HG02623 (cell line): ENCODE data around the gene PPP1R12B.
"Not testable (repeated sequence)": the region's sequence is repeated elsewhere in the genome, so short reads cannot be mapped to it uniquely, and the experiment has no call there.

ENCODE experiments used
- ATAC-seq: cut with Tn5 transposase; IDR thresholded peaks from one replicate; pipeline ENCODE4 v1.9.1; 2021; ENCODE audit warnings: moderate library complexity; ENCODE audit not compliant: unreplicated experiment

The PPP1R12B gene

DNA sequence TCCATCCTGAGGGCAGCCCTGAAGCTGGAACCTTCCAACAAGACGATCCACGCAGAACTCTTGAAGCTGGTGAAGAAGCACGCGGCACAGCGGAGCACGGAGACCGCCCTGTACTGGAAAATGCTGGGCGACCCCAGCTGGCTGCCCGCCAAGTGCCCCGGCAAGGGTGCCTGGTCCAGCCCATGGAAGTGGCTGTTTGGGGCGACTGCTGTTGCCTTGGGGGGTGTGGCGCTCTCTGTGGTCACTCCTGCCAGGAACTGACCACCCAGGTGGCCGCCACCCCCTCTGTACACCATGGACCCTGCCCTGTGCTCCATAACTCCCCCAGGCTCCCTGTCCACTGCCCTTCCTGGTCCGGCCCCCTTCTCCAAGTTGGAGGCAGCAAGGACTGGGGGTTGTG is 90.8 kb downstream of the PPP1R12B start:
- ATAC-seq: no peak

- not testable (repeated sequence) for ATAC-seq
Observed at GRCh38 chr1:202448140-202448539, 99.6 kb downstream of the PPP1R12B start.

DNA sequence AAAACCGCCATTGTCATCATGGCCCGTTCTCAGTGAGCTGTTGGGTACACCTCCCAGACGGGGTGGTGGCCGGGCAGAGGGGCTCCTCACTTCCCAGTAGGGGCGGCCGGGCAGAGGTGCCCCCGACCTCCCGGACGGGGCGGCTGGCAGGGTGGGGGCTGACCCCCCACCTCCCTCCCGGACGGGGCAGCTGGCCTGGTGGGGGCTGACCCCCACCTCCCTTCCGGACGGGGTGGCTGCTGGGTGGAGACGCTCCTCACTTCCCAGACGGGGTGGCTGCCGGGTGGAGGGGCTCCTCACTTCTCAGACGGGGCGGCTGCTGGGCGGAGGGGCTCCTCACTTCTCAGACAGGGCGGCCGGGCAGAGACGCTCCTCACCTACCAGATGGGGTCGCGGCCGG is 103.1 kb downstream of the PPP1R12B start:
- not testable (repeated sequence) for ATAC-seq

DNA sequence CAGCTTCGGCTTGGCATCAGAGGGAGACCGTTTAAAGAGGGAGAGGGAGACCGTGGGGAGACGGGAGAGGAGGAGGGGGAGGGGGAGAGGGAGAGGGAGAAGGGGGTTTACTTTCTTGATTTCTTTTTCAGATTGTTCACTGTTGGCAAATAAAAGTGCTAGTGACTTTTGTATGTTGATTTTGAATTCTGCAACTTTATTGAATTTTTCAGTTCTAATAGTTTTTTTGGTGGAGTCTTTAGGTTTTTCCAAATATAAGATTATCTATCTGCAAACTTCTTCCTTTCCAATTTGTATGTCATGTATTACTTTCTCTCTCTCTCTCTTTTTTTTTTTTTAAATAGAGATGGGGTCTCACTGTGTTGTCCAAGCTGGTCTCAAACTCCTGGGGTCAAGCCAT is 104.0 kb downstream of the PPP1R12B start:
- no peak for ATAC-seq

DNA sequence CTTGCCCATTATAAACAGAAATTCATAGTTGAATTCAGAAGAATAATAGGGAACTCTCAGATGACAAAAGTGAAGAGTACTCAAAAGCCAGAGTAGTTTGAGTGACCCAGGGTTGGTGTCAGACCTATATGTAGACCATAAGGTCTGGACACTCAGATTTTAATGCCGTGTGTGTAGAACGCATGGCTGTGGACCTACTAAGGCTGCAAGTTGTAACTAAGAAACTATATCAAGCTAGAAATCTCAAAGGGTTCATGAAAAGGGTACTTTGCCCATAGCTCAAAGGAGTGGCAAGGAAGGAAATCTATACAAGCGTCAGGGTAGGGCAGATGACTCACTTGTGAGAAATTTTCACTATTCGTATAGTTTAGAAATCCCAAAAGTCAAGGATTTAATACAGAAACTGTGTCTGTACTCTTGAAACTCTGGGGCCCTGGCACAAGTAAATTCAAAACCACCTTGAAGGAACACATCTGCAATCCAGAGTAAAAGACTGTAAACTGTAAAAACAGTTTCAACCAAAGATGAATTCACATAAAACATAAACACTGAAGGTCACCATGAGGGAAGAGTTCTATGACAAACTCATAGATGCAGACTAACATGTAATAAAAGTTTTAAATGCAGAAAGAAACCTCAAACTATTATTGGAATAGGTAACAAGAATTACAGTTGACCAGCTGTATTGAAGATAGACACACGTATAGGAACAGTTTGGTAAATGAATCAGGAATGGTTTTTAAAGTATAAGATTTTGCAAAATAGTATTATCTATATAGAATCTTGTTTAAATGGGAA is 108.1 kb downstream of the PPP1R12B start:
- not testable (repeated sequence) for ATAC-seq

GRCh38 chr1:202458651-202459050 is 110.2 kb downstream of the PPP1R12B start:
- not testable (repeated sequence) for ATAC-seq

DNA sequence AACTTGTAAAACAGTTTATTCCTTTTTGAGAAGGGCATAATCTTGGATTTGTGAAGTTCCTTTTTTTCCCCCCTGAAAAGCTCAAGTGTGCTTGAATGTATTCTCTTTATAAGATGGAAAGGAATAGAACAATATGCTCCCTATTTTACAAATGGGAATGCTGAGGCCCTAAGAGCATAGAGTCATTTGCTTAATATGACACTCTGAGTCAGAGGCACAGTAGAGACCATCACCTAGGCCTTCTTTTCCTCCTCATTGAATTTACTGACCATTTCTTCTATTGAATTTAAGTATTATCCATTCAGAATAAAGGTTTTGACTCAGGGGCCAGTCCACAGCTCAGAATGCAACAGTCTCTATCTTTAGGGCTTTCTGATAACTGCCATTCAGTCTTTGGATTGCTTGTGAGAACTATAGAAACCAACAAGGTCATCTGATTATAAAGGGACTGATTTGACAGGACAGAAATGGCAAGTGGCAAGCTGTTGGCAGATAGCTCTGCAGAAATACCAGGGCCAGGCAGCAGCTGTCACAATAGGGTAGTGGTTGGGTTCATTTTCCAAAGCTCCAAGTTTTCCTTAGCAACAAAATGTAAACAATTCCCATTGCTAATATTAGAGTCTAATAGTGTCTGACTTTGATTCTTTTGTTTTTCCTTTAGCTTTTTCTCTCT is 111.1 kb downstream of the PPP1R12B start:
- ATAC-seq: not testable (repeated sequence)

- ATAC-seq: not testable (repeated sequence)
Observed at GRCh38 chr1:202460143-202460495, 111.6 kb downstream of the PPP1R12B start.

DNA sequence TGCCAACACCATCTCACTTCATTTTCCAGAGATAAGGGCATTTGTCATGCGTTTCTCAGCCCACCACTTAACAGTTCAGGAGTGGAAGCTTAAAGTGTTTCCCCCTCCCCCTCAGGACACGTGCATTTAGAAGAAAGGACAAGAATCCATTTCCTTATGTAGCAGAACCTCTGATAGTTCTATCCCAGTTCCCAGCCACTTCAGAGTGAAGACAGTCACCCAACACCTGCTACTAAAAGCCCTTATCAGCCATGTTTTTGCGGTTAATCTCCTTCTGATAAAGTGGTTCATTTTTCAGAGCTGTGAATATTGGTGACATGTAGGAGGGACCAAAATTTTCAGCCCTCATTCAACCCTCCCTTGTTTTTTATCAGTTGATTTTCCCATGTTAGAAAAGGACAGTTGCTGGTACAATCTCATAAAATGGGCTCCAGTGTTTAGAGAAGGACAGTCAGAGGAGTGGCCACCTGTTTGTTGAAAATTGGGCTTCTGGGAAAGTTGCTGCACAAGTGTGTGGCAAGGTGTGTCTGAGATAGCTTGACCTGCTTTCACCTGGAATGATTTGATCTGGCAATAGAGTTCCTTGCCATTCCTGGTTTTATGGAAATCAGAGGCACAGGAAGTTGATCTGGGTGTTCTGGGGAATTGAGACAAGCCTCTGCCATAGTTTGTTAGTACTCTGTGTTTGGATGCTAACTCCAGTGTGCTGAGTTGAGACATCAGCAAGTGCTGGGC is 114.0 kb downstream of the PPP1R12B start:
- no peak for ATAC-seq

DNA sequence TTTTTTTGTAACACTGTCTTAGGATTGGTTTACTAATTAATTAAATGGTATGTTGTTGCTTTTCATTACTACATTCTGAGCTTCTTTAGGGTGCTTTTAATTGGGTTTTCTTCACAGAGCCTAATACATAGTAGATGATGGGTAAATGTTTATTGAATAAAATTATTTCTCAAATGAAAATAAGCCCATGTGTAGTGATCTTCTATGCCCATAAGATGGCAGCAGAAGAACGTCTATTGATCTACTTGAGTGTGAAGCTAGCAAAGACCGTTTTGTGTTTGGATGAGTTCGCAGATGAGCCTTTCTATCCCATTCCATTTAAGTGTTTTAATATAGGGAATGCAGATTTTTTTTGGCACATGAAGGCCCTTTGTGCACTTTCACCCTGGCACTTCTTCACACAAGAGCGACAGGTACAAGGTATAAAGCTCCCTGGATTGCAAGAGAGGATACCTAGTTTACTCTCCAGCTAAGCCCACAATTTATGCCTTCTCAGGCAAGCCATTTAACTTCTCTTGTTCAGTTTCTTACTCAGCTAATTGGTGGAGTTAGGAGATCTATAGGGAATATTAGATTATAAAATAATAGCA is 115.7 kb downstream of the PPP1R12B start:
- ATAC-seq: not testable (repeated sequence)

DNA sequence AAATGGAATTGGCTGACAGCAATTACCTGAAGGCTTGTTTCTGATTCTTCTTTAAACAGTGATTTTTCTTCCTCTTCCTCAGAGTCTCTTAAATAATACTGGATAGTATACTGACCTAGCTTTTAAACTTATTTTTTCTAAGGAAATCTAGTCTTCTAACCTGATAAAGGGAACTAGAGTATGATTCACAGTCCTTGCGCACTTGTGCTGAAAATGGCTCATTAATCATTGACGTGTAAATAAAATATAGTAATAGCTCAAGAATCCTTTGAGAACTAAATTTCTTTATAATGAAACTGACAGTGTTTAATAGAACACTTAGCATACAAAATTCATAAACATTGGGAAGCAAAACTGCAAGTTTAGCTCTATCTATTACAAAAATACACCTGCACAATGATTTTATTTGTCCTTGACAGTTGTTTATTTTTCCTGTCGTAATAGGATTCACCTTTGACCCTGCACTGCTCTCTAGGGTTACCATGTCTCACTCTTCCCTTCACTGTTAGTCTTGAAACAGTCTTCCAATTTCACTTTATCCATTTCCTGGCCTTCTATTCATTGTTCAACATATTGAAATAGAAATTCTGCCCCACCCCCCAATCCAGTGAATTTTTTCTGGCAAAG is 117.3 kb downstream of the PPP1R12B start:
- ATAC-seq: not testable (repeated sequence)

DNA sequence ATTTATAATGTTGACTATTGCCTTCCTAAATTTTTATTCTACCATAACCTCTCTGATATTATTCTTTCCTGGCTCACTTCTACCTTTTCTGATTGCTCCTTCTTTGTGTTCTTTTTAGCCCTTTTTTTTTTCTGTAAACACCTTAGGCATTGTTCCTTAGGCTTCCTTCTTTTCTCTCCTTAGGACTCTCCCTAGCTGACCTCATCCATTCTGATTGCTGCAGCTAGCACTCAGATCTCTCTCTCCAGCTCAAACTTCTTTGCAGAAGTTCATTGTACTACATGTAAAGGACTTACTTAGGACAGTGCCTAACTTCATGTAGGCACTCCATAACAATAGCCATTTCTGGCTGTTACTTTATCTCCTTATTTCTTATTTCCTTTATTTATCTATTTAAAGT is 117.8 kb downstream of the PPP1R12B start:
- not testable (repeated sequence) for ATAC-seq

- not testable (repeated sequence) for ATAC-seq
Observed at GRCh38 chr1:202467381-202467780, 118.9 kb downstream of the PPP1R12B start.

DNA sequence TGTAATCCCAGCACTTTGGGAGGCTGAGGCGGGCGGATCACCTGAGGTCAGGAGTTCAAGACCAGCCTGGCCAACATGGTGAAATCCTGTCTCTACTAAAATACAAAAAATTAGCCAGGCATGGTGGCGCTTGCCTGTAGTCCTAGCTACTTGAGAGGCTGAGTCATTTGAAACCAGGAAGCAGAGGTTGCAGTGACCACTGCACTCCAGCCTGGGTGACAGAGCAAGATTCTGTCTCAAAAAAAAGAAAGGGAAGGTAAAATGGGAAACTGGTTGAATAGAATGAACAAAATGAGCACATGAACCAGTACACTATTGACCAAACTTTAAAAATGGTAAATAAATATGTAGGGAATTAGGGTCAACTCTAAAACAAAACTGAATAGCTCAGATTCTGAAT is 120.2 kb downstream of the PPP1R12B start:
- not testable (repeated sequence) for ATAC-seq

DNA sequence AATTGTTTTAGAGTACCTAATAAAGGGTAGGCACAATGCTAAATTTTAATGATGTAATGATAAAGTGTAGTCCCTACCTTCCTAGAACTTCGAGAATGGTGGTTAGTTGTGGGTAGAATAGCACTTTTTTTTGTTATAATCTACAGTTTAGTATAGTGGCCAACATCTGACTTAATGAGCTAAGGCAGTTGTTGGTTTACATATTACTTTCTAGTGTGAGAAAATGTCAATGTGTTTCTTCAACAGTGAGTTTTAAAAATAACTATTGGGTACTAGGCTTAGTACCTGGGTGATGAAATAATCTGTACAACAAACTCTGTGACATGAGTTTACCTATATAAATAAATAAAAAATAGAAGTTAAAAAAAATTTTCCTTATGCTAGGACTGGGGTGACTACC is 120.6 kb downstream of the PPP1R12B start:
- not testable (repeated sequence) for ATAC-seq

- ATAC-seq: no peak
Observed at GRCh38 chr1:202471246-202471645, 122.7 kb downstream of the PPP1R12B start.

DNA sequence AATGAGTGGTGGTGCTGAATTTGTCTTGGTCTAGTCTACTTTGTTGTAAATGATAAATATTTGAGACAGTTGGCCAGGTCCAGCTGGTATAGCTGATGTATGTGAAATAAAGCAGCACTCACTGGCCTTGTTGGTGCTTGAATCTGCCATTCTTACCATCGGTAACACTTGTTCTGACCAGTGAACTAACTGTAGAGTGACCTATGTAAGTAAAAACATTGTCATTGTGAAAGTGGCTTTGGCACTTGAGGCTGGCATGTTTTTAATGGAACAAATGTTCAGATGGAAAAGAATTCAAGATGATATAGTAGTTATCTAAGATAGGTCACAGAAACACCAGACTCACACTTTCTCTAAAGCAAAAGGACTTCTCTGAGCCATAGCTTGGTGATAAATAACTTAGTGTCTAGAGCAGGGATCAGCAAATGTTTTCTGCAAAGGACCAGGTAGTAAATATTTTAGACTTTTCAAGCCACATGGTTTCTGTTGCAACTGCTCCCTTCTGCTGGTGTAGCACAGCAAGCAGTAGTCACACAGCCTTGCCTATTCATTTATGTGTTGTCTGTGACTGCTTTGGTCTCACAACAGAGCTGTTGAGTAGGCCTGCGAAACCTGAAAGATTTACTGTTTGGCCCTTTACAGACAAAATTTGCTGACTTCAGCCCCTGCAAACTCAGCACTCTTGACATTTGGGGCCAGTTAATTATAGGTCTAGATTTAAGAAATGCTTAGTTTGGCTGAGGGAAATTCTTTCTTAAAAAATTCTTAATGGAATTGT is 124.0 kb downstream of the PPP1R12B start:
- not testable (repeated sequence) for ATAC-seq

DNA sequence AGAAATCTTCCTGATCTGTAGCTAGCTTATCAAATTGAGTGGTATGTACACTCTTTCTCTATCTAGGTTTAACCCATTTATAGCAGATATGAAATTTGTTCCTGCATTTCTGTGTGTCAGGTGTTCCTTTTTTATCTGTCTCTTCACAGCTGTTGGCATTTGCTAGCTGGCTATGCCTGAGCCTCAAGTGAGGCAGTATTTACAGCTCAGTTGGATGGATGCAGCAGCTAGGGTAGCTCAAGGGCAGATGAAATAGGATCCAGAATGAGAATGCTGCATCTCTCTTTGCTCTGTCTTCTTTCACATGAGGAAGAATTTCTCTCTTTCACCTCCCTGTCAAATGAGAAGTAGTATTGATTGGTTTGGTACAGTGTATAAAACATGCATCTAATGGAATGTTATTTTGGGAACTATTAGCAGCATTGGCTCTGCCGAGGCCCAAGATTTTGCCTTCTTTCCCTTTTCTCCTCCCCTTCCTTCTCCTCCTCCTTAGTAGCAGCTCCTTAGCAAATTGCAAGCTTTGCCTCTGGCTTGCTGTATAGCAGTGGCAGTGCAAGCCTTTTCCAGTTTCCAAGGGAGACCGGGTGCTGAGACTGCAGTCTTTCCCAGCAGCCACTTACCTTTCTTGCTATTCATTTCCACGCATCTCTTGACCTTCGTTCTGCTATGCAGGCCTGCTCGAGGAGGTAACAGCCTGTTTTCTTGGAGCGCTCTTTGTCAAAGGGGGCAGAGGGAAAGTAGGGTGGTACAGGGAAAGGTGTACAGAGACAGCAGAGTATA is 125.0 kb downstream of the PPP1R12B start:
- ATAC-seq: not testable (repeated sequence)

GRCh38 chr1:202479661-202480060 is 131.2 kb downstream of the PPP1R12B start:
- not testable (repeated sequence) for ATAC-seq
